PC-3 (cell line): ENCODE measurements around the gene DOCK8. TPM values are rescaled to one million over a fixed set of nuclear protein-coding genes. Genes with fewer than 3 reads are reported as not detected.

Experiments
- ATAC-seq: fragments of 200-7000 bp; cut with Tn5 transposase; 2 replicates; pipeline ENCODE4 v1.9.1; 2020; ENCODE audit warnings: mild to moderate bottlenecking, moderate library complexity
- BruUV-seq: library from RNA; stranded (reverse); fragments of 400-500 nt; replicated peaks from 2 replicates; lab custom pipeline; 2021; lab: Mats Ljungman, UMichigan
- CTCF ChIA-PET: fragments of 300-600 bp; sonication (Branson Sonifier 250); formaldehyde crosslinking; loops from one replicate; lab custom pipeline; 2022; ENCODE audit warnings: antibody characterized with exemption; lab: Charles Lee
- POLR2A ChIA-PET: fragments of 300-600 bp; sonication (Branson Sonifier 250); formaldehyde crosslinking; loops from one replicate; lab custom pipeline; 2022; ENCODE audit warnings: antibody characterized with exemption; ENCODE audit not compliant: unreplicated experiment; lab: Charles Lee
- DNase-seq: peaks from one replicate; pipeline ENCODE4 v3.0.0-alpha.2; 2015
- H2AFZ ChIP-seq: fragments of 300-600 bp; sonication (generic); 2 replicates; pipeline ENCODE4 v1.6.0; 2016; ENCODE audit warnings: antibody characterized with exemption, low read length
- H3F3A ChIP-seq: fragments of 300-600 bp; sonication (generic); one replicate; pipeline ENCODE4 v1.6.0; 2017; ENCODE audit warnings: antibody characterized with exemption, low read length, control low read depth, mild to moderate bottlenecking; ENCODE audit not compliant: unreplicated experiment
- H3K27ac ChIP-seq: fragments of 300-600 bp; sonication (generic); 2 replicates; pipeline ENCODE4 v1.5.1; 2016; ENCODE audit warnings: mild to moderate bottlenecking, low read length
- H3K27me3 ChIP-seq: fragments of 300-600 bp; sonication (generic); 2 replicates; pipeline ENCODE4 v1.6.1; 2016; ENCODE audit warnings: low read length, mixed read lengths
- H3K36me3 ChIP-seq: fragments of 300-600 bp; sonication (generic); 2 replicates; pipeline ENCODE4 v1.6.1; 2016; ENCODE audit warnings: low read depth, mixed run types, low read length, mixed read lengths
- H3K4me1 ChIP-seq: fragments of 300-600 bp; sonication (generic); 2 replicates; pipeline ENCODE4 v1.5.1; 2016; ENCODE audit warnings: low read length; ENCODE audit not compliant: insufficient read depth
- H3K4me2 ChIP-seq: fragments of 300-600 bp; sonication (generic); 2 replicates; pipeline ENCODE4 v1.6.0; 2016; ENCODE audit warnings: low read length
- H3K4me3 ChIP-seq: fragments of 300-600 bp; sonication (generic); 2 replicates; pipeline ENCODE4 v1.5.1; 2016; ENCODE audit warnings: mild to moderate bottlenecking, low read length, mixed read lengths
- H3K79me2 ChIP-seq: fragments of 300-600 bp; sonication (generic); 2 replicates; pipeline ENCODE4 v1.6.1; 2017; ENCODE audit warnings: low read length, mixed read lengths
- H3K9ac ChIP-seq: fragments of 300-600 bp; sonication (generic); 2 replicates; pipeline ENCODE4 v1.6.0; 2016; ENCODE audit warnings: mild to moderate bottlenecking, low read length
- H3K9me2 ChIP-seq: fragments of 300-600 bp; sonication (generic); replicated peaks from 2 replicates; pipeline ENCODE4 v1.6.1; 2016; ENCODE audit warnings: mixed run types, low read length, mixed read lengths
- H3K9me3 ChIP-seq: fragments of 300-600 bp; sonication (generic); 2 replicates; pipeline ENCODE4 v1.6.1; 2016; ENCODE audit warnings: low read length, mixed read lengths
- H4K20me1 ChIP-seq: fragments of 300-600 bp; sonication (generic); 2 replicates; pipeline ENCODE4 v1.6.1; 2016; ENCODE audit warnings: low read length, mixed read lengths
- CTCF ChIP-seq: fragments of 300-600 bp; sonication (generic); conservative IDR thresholded peaks from 2 replicates; pipeline ENCODE4 v1.5.1; 2017; ENCODE audit warnings: antibody characterized with exemption, low read depth, mild to moderate bottlenecking, low read length
- EZH2 ChIP-seq: fragments of 300-600 bp; sonication (generic); IDR thresholded peaks from one replicate; pipeline ENCODE4 v1.6.1; 2017; ENCODE audit warnings: antibody characterized with exemption, mild to moderate bottlenecking, low read length; ENCODE audit not compliant: unreplicated experiment
- EZH2phosphoT487 ChIP-seq: fragments of 300-600 bp; sonication (generic); IDR thresholded peaks from 2 replicates; pipeline ENCODE4 v1.6.1; 2018; ENCODE audit warnings: mild to moderate bottlenecking, antibody characterized with exemption, low read length, borderline replicate concordance
- intact Hi-C: fragments of 100-400 bp; cut with micrococcal nuclease; formaldehyde crosslinking; loops from 2 replicates; pipeline ENCODE4 v1.9.0; 2023
- total RNA-seq: library from RNA; depleted of rRNA; stranded (reverse); fragments of >200 nt; gene quantifications from 2 replicates; pipeline ENCODE4 v1.2.3, GENCODE V29; 2014

The DOCK8 gene
- total RNA-seq, 1 experiment from 2014 or later: 1.9 TPM

- BruUV-seq: no TSS peak
- DNase-seq (no peak), ATAC-seq (no peak)
- intact Hi-C loops: no loop called here
- Histone ChIP-seq H4K20me1 (no peaks in the 10 kb centered on the region), H3K36me3 (no peaks in the 10 kb centered on the region), H3K9me2 (no peaks in the 10 kb centered on the region), H3K27me3 (no peaks in the 10 kb centered on the region), H2AFZ (no peak overlapping the region), H3K4me1 (no peaks in the 10 kb centered on the region), H3K27ac (no peak overlapping the region), H3K79me2 (no peaks in the 10 kb centered on the region), H3K9ac (no peak overlapping the region), H3K4me3 (no peak overlapping the region), H3F3A (no peaks in the 10 kb centered on the region), H3K4me2 (no peak overlapping the region), H3K9me3 (no peaks in the 10 kb centered on the region)
- POLR2A ChIA-PET: no interaction called here
- CTCF ChIA-PET: no interaction called here
- no peak for TF ChIP-seq EZH2
- TF ChIP-seq CTCF: no peak
These were observed 150.8 kb downstream of the DOCK8 start for GRCh38 chr9:365436-365835.

- Histone ChIP-seq H2AFZ (no peak overlapping the region), H3K9ac (no peak overlapping the region), H3K4me3 (no peak overlapping the region), H3K4me2 (no peak overlapping the region), H3K27ac (no peak overlapping the region), H3K36me3 (no peaks in the 10 kb centered on the region), H3F3A (no peaks in the 10 kb centered on the region), H3K79me2 (no peaks in the 10 kb centered on the region), H3K9me3 (no peaks in the 10 kb centered on the region), H4K20me1 (no peaks in the 10 kb centered on the region), H3K27me3 (no peaks in the 10 kb centered on the region), H3K9me2 (no peaks in the 10 kb centered on the region), H3K4me1 (no peaks in the 10 kb centered on the region)
- intact Hi-C loops: no loop called here
- BruUV-seq: no TSS peak
- no peak for DNase-seq
- POLR2A ChIA-PET: no interaction called here
- ATAC-seq: no peak
- CTCF ChIA-PET: no interaction called here
- TF ChIP-seq EZH2 (no peak), CTCF (no peak), EZH2phosphoT487 (no peak)
These were observed 152.0 kb downstream of the DOCK8 start for GRCh38 chr9:366620-367019.

GRCh38 chr9:370086-370485, 155.4 kb downstream of the DOCK8 start:
- ChIA-PET CTCF (no interaction called here), POLR2A (no interaction called here)
- Histone ChIP-seq H3K79me2 (no peaks in the 10 kb centered on the region), H3K4me2 (no peak overlapping the region), H3K27ac (no peak overlapping the region), H3K4me1 (no peaks in the 10 kb centered on the region), H3K36me3 (no peaks in the 10 kb centered on the region), H3K27me3 (no peaks in the 10 kb centered on the region), H3K9me2 (no peaks in the 10 kb centered on the region), H3K9ac (no peak overlapping the region), H2AFZ (no peak overlapping the region), H3K9me3 (no peaks in the 10 kb centered on the region), H3F3A (no peaks in the 10 kb centered on the region), H3K4me3 (no peak overlapping the region), H4K20me1 (no peaks in the 10 kb centered on the region)
- no TSS peak for BruUV-seq
- intact Hi-C loops: no loop called here
- ATAC-seq: no peak
- no peak for DNase-seq
- no peak for TF ChIP-seq EZH2phosphoT487
- no peak for TF ChIP-seq EZH2
- TF ChIP-seq CTCF: no peak
